NCI-H226 (cell line): ENCODE measurements around the gene PRSS12.

Experiments used
- DNase-seq: peaks from one replicate; pipeline ENCODE4 v3.0.0-alpha.2; 2015

PRSS12 gene

DNA sequence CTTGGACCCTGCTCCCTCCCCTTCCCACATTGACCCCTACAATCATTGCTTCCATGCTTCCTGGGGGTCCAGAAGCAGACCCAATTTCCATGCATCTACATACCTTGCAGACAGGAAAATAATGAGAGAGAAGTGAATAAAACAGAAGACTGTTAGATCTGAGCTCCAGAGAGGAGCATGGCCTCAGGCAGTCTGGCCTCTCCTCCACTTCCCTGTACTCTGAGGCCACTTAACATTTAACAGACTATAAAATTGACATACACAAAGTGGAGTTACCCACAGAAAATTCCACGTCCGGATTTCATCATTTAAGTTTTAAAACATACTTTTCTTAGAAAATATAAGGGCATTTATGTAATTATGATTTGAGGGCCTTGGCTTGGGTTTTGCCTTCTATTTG, 2.1 kb upstream of the PRSS12 start:
- DNase-seq = no peak

DNA sequence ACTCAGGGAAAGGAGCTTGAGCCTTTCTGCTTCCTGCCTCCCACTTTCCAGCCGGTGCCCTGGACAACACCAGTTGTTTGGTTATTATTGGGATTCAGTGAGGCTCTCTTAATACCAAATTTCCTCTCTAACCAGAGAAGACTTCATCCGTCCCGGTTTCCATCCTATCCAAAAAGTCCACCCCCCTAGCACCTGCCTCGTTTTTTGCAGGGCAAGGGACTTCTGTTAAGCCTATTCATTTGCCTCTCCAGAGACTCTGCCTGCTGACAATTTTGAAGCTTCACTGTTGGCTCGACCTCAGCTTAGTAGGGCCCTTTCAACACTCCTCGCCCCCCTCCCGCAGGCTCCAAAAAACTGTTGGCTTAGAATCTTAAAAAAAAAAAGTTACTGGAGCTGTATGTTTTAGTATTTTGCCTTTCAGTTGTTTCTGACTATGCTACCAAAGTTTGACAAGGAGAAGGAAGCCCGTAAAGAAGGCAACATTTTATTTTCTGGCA, 779 bp upstream of the PRSS12 start:
- DNase-seq = no peak

DNA sequence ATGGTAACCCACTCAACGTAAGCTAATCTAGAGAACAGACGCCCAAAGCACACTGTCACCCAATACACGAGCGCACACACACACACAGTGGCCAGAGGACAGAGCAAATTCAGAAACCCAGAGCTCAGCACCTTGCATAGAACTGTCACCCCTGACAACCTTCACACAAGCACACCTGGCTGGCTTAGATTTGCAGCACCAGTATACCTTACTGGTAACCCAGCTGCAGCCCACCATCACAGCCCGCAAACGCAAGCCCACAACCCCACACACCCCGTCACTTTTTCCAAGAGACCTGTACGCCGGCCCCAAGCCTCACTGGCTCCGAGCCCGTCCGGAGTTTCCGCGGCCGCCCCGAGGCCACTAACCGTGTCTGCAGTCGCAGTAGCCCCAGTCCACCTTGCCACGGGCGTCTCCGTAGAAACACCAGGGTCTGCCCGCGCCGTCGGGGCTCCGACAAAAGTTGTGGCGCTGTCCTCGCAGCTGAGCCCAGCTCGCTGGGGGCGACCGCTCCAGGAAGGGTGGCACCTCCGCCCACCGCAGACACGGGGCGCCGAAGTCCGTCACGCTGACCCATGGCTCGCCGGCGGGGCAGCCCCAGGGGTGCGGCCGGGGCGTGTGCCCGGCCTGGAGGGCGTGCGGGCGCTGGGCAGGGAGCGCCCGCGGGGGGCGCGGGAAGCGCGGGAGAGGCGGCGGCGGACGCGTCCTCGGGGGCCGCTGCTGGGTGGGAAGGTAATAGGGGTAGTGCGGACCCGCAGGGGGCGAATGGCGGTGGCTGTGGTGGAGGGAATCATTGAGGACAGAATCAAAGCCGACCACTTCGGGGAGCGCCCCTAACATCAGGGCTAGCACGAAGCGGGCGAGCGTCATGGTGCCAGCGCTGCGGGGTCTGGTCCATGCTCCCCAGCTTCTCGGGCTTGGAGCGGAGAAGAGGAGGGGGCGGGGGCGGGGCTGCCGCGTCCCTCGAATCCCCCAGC, 664 bp downstream of the PRSS12 start:
- DNase-seq = no peak

DNA sequence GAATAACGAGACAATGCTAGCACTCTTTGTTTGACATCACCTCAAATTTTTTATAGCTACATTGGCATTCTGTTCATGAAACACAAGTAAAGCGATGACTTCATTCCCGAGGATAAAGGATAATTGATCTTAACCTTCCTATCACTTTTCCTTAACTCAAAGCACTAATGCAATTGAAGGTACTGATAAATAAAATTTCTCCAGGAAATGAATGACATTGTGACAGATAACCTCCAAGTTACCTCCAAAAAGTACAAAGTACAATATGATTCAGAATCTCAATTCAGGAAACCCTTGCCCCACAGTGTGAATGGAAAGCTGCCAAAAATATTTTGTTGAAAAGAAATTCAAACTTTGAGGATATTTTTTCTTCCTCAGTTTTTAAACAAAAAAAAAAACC, 1.8 kb downstream of the PRSS12 start:
- no peak for DNase-seq

DNA sequence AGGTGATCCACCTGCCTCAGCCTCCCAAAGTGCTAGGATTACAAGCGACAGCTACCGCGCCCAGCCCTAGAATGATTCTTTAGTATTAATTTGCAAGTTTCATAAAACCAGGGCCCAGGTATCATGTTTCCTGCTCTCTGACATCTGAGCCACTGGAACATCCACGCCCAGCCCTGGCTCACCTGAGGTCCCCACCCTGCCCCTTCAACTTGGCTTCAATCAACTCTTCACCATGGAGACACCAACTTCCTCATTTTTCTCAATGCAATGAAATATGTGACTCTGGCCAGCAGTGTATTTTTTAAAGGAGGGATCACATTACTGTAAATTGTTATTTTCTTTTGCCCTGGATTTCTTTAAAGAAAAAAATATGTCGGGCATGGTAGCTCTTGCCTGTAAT, 3.9 kb downstream of the PRSS12 start:
- no peak for DNase-seq

DNA sequence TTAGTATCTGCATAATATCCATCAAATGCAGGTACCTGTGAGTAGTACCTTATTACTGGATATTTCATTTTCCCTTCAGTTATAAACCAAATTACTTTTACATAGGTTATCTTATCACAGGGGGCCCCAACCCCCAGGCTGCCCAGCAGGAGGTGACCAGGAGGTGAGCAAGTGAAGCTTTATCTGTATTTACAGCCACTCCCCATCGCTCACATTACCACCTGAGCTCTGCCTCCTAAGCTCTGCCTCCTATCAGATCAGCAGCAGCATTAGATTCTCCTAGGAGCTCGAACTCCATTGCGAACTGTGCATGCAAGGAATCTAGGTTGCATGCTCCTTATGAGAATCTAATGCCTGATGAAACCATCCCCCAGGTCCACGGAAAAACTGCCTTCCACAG, 6.3 kb downstream of the PRSS12 start:
- DNase-seq = no peak

DNA sequence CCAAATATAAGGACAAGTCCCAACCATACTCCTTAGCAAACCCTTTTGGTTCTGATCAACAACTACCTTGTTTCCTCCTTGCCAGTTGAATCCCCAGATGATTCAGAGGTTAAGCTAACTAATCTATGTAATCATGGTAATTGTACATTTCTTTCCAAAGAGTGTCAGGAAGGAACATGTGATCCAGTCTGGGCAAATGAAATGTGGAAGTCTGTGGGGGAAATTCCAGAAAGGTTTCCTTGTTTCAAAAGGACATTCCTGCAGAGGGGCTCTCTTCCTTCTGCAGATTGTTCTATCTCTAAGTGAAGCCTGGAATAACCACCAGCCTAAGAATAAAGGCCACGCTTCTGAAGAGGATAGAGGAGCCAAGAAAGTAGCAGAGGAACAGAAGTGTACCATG, 7.0 kb downstream of the PRSS12 start:
- no peak for DNase-seq

DNA sequence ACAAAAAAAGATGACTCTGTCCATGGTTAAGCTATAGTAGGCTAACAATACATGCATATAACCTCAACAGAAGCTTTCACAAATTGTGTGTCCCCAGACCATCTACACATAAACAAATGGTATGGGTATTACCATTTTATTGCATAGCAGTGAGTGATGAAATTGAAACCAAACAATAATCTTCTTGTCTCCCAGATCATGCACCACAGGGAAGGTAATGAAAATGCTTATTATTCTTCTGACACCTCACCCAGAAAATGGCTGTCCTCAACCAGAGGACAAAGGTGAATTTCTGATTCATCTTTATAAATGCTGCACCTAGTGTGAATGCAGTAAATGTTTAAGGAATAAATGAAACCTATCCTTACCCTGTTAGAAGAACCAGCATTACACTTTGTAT, 8.0 kb downstream of the PRSS12 start:
- no peak for DNase-seq

DNA sequence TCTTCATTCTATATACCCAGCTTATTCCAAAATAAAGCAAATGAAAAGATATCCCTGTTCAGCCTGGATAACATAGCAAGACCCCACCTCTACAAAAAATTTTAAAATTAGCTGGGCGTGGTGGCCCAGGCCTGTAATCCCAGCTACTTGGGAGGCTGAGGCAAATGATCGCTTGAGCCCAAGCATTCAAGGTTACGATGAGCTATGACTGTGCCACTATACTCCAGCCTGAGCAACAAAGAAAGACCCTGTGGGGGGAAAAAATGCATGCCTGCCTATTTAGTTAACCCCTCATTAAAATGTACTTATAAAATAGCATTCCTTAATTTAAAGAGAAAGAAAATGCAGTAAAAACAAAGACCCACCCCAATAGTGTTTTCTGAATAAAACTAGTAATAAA, 9.3 kb downstream of the PRSS12 start:
- no peak for DNase-seq

DNA sequence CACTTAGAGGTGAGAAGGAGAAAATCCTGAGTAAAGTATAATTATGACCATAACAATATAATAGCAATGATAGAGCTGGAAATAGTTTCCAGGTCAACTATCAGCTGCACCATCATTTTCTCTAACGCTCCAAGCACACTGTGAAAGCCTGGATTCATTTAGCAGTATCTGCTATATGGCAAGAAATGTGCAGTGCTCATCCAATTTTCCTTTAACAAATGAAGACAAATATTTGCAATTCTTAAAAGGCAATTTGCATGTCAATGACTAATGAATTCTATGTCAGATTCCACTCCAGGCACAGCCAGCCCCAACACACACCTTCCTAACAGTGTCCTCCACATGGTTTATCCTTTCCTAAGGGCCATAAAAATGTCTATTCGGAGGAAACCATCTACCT, 12.7 kb downstream of the PRSS12 start:
- DNase-seq = no peak

DNA sequence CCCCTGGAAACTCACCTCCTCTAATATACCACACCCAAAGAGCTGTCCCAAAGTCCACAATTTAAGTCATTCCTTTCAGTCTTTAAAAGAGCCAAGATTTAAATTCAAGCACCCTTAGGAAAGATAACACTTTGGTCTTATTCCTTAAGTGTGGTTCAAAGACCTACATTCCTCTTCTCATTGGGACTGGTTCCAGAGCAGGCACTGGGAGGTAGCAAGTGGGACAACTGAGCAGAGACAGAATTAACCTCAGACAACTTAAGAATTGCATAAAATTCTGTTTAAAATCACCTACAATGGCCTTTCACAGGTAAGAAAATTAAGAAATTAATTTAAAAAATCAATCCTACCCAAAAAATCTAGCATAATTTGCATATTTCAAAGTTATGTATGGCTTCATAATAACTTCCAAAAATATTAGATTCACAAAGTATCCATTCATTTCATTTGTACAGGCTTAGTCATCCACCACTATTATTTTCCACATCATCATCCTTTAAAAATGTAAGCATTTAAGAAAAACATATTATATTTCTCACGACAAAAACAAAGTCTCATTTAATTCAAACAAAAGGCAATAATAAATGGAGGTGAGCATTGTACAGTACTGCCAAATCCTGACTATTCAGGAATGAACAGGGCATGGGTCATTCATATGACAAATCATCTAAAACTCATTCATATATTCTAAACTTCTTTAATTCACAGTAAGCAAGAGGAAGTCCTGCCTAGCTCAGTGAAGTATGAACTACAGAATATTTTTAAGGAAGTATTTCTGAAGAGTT, 13.6 kb downstream of the PRSS12 start:
- DNase-seq = peak; percentile 10

DNA sequence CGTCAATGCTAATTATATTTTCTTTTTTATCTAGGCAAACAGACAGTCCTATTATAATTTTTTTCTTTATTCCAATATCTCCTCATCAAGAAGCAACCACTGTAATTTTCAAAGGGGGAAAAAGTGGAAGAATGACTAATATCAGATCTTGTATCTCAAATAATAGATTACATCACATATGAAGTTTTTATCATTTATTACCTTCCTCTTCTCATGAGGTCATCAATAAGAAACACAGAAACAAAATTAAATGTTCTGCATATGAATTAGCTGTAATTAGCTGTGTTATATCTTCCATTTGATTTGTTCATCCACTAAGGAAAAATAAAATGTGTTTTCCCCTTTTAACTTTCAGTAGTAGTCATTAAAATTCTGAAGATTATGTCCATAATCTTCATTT, 14.3 kb downstream of the PRSS12 start:
- no peak for DNase-seq

DNA sequence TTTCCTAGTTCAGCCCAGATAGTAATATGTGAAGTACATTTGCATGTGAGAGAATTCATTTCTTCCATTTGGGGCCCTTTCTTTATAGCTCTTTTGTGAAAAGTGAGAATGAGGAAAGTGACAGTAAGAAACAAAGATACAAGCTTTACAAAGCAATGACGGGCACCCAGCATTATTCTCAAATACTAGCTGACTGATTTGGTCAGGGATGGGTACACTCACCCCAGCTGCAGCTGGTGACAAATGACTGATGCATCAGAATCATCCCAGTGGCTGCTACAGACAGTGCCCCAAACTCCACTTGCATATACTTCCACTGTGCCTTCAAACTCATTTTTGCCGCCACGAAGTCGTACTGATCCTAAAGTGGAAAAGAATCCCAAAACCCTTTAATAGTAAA, 14.8 kb downstream of the PRSS12 start:
- no peak for DNase-seq

DNA sequence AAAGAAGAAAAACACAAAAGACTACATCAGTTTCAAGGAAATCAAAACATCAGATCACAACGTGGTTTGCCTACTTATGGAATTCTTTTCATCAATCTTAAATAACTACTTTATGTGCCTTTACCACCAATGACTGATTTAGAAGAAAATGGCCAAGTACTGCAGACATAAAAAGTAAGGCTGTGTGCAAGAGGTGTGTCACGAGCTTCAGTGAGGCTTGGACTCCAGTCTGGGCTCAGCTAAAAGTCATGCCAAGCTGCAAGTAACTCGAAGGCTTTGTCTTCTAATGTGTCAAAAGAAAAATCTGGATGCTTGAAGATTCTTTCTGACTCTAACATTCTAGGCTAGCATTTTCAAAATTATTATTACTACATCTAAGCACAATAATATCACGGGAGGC, 17.0 kb downstream of the PRSS12 start:
- no peak for DNase-seq

DNA sequence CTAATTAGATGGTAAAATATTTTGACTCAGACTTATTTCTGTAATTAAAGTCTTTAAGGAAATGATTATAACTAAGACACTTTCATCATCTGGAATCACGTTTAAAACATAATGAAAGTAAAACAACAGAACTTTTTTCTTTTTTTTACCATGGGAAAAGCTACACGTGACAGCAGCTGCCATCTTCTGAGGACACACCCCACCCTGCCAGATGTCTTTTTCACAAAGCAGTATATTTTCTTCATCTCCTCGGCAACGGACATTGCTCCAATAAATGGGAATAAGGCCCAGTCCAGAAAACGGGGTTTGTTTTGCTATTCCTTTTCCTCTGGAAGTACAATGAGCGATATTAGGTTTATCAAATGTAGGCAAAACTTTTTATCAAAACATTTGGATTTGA, 17.5 kb downstream of the PRSS12 start:
- DNase-seq = no peak

DNA sequence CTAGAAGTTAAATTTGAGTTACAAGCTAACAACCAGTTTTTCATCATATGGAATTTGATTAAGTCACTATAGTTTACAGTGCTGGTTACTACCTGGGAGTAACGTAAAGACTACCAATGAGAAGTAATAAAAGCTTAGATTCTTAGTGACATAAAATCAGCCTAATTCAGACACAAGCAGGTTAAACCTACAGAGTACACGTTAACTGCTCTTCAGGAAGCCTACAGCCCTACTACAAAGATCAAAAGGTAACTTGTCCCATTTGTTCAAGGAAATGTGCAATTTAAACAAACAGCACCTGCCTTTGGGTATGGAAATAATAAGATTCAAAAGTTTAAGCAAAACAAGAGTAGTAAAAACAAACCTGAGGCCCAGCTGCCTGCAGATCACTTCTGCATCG, 21.5 kb downstream of the PRSS12 start:
- DNase-seq = no peak

DNA sequence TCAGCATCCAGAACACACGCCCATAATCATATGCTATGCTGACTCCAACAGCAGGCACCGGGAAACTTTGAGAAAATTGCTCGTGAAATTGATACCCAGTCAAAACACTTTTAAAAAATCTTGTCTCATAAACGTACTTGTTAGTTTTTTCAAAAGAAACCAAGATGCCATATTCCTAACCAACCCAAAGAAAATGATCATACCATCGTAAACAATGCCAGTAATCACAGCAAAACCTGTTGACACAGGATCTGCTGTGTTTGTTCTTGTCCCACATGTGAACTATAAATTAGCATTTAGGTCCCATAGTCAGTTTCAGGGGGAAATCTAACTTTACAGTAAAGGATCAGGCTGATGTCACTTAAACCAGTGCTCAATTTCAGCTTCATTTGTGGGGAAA, 23.0 kb downstream of the PRSS12 start:
- no peak for DNase-seq

DNA sequence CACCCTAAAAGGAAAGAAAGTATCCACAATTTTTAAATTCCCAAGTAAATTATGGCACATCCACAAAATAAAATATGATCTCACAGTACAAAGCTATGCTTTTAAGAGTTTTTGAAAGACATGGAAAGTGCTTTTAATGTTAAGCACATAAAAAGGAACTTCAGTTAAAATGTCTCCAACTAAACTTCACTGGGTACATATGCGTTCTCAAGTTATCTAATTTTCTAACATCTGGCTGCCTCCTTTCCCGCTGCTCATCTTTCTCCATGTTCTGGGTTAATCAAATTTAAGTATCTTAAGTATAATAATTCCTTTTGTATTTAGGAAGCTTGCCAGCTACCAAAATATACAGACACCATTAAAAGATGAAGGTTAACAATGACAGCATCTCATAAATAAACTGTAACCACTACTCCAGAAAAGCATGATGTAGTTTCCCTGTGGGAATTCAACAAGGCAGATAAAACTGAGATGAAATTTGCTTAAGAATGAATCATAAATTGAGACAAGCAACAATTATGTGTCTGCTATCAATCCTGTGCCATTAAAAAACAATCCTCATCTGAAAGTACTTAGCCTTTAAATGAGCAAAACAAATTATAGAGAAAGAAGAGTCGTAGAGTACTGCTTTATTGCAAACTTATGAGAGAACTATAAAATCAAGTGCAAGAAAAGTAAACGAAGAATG, 25.1 kb downstream of the PRSS12 start:
- DNase-seq = no peak

DNA sequence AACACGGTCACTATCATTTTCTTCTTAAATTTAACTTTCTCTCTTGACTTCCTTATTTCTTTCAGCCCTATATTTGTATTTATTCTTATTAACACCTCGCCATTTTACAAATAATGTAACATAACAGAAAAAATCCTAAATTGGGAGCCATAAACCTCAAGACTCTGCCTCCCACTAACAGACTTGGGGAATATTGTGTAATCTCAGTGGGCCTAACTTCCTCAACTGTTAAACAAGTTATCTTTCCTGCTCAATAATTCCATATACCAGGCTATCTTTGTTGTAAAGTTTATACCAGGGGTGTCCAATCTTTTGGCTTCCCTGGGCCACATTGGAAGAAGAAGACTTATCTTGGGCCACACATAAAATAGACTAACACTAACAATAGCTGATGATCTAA, 26.2 kb downstream of the PRSS12 start:
- DNase-seq = no peak

DNA sequence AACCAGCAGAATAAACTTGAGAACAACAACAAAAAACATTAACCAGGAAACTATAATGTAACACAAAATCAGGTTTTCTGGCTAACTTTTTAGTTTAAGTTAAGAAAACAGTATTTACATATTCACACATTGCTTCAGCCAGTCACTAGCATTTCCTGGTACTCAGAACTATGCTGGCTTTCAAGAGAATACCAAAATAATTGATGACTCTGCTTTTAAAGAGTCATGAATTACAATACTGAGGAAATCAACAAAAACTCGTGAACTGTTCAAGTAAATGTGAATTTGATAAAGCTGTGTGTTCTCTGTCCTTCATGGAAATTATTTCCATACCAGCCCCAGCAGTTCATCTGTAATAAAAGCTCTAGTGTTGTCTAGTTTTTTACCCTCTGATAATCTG, 27.4 kb downstream of the PRSS12 start:
- no peak for DNase-seq

DNA sequence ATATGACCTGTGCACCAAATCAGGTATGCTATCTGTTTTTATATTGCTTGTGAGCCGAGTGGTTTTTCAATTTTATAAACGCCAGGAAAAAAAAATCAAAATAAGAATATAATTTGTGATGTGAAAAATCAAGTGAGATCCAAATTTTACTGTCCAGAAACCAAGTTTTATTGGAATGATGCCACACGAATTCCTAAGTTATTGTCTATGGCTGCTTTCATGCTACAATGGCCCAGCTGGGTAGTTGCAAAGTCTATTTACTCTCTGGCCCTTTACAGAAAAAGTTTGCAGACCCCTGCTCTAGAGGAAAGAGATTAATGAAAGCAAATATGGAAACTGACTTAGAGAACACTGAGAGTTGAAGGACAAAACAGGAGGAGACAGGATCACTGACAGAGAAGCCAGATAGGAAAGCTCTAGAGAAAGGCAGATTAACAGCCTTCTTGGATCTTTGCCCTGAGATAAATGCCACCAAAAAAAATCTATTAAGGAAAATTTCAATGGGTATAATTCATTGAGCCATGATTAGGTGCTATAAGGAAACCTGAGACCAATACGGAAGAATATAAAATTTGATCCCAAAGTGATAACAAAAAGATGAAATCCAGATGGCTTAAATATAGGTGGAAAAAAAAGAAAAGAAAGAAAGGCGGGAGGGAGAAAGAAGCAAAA, 29.8 kb downstream of the PRSS12 start:
- DNase-seq = no peak

DNA sequence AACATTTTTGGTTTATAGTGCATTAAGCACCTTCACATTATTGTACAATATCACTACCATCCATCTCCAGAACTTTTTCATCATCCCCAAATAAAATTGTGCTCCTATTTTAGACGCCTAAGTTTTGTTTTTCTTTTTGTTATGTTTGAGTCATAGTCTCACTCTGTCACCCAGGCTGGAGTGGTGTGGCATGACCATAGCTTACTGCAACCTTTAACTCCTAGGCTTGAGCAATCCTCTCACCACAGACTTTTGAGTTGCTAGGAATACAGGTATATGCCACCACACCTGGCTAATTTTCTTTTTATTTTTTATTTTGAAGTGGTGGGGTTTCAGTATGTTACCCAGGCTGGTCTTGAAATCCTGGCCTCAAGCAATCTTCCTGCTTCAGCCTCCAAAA, 33.9 kb downstream of the PRSS12 start:
- no peak for DNase-seq

DNA sequence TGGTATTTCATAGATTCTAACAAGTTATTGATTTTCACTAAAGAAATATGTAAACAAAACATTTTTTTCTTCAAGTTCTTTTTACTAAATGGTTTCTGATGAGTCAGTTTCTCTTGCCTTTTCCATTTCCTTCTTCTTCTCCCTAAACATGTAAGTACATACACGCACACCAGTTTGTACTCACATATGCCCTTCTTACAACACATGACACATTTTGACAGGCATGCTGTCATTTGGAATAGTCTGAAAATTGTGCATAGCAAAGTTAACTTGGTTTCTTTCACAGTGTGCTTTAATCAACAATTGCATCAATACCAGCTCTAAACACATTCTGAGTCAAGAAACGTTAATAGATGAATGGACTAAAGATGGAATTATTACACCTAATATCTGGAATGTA, 35.1 kb downstream of the PRSS12 start:
- DNase-seq = no peak
